GM19452 (cell line): ENCODE results near the gene C11orf86.

Experiments used
- ATAC-seq: cut with Tn5 transposase; IDR thresholded peaks from one replicate; pipeline ENCODE4 v1.9.1; 2021; ENCODE audit not compliant: unreplicated experiment

Gene C11orf86

GRCh38 chr11:67022961-67023956 is 48.2 kb downstream of the C11orf86 start, which contains the start of gene SYT12:
SYT12 (plus strand) TSS chr11:67023134; CDS start chr11:67030145, 7,011 bp downstream.
- ATAC-seq: no peak

GRCh38 chr11:67023957-67024353 is 48.9 kb downstream of the C11orf86 start:
- ATAC-seq: no peak

- ATAC-seq: no peak
Measured at GRCh38 chr11:67024410-67024809, 49.3 kb downstream of the C11orf86 start.

- no peak for ATAC-seq
Measured at GRCh38 chr11:67024966-67025365, 49.9 kb downstream of the C11orf86 start.

GRCh38 chr11:67025750-67026149 is 50.6 kb downstream of the C11orf86 start:
- no peak for ATAC-seq
